Measurements from ENCODE around the gene RCC1.
A peak's percentile ranks its signal among the peaks of the same experiment; 100 is the strongest.

Gene RCC1

GRCh38 chr1:28499553-28499952 lies 6.3 kb upstream of the RCC1 start:
- H3K4me1 ChIP-seq (ENCODE audit: control insufficient read depth, low read depth, low read length): no peaks in the 10 kb centered on the region
- no peak overlapping the region for H3K27ac ChIP-seq (ENCODE audit: low read length)
- no peak overlapping the region for H3K4me3 ChIP-seq (ENCODE audit: low read length)
- peaks cover 25% of the 10 kb centered on the region for H3K36me3 ChIP-seq (ENCODE audit: control insufficient read depth, low read depth, low read length)
- no peaks in the 10 kb centered on the region for H3K27me3 ChIP-seq (ENCODE audit: control insufficient read depth, insufficient read depth, low read length)
- no peaks in the 10 kb centered on the region for H3K9me3 ChIP-seq (ENCODE audit: control insufficient read depth, low read depth, low read length)
- H3K9ac ChIP-seq (ENCODE audit: low read length): no peak overlapping the region

GRCh38 chr1:28501925-28502324 lies 3.9 kb upstream of the RCC1 start:
- Histone ChIP-seq H3K4me3 (ENCODE audit: low read length) (no peak overlapping the region), H3K4me1 (ENCODE audit: control insufficient read depth, low read depth, low read length) (no peaks in the 10 kb centered on the region), H3K27me3 (ENCODE audit: control insufficient read depth, insufficient read depth, low read length) (no peaks in the 10 kb centered on the region), H3K9ac (ENCODE audit: low read length) (no peak overlapping the region), H3K36me3 (ENCODE audit: control insufficient read depth, low read depth, low read length) (peaks cover 15% of the 10 kb centered on the region), H3K9me3 (ENCODE audit: control insufficient read depth, low read depth, low read length) (no peaks in the 10 kb centered on the region), H3K27ac (ENCODE audit: low read length) (no peak overlapping the region)

DNA sequence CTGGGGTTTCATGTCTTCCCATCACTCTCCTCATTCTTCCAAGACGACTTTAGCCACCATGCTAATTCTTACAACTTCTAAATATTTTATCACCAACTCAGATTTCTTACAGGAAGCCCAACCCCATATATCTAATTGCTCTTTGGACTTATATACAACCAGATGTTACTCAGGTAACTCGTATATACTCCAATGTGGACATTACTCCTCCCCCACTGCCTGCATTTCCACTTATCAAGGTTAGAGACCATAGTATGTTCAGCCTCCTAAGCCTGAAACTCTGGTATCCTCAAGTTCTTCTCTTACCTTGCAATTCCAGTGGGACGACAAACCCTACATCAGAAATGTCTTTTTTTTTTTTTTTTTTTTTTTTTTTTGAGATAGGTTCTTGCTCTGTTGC lies 2.7 kb upstream of the RCC1 start:
- no peak overlapping the region for H3K4me3 ChIP-seq (ENCODE audit: low read length)
- no peak overlapping the region for H3K9ac ChIP-seq (ENCODE audit: low read length)
- no peaks in the 10 kb centered on the region for H3K9me3 ChIP-seq (ENCODE audit: control insufficient read depth, low read depth, low read length)
- H3K27ac ChIP-seq (ENCODE audit: low read length): no peak overlapping the region
- peaks cover 3% of the 10 kb centered on the region for H3K4me1 ChIP-seq (ENCODE audit: control insufficient read depth, low read depth, low read length)
- peaks cover 25% of the 10 kb centered on the region for H3K36me3 ChIP-seq (ENCODE audit: control insufficient read depth, low read depth, low read length)
- H3K27me3 ChIP-seq (ENCODE audit: control insufficient read depth, insufficient read depth, low read length): no peaks in the 10 kb centered on the region

DNA sequence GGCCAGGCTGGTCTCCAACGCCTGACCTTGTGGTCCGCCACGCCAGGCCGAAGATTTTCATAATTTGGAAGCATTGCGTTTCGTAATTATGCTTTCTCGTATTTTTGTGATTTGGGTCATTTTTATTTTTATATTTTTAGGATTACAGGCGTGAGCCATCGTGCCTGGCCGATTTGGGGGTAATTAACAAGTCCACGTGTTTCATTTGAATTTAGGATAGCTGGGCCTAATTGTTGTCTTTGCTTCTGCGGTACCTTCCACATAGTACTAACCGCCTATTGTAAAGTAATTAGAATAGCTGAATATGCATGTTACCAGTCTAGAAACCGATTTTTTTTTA lies 1.0 kb downstream of the RCC1 start:
- Histone ChIP-seq H3K27me3 (ENCODE audit: control insufficient read depth, insufficient read depth, low read length) (no peaks in the 10 kb centered on the region), H3K4me1 (ENCODE audit: control insufficient read depth, low read depth, low read length) (peaks cover 19% of the 10 kb centered on the region), H3K4me3 (ENCODE audit: low read length) (peak overlapping the region; percentile 65), H3K36me3 (ENCODE audit: control insufficient read depth, low read depth, low read length) (peaks cover 52% of the 10 kb centered on the region), H3K27ac (ENCODE audit: low read length) (peak overlapping the region; percentile 46), H3K9ac (ENCODE audit: low read length) (peak overlapping the region; percentile 93), H3K9me3 (ENCODE audit: control insufficient read depth, low read depth, low read length) (no peaks in the 10 kb centered on the region)

DNA sequence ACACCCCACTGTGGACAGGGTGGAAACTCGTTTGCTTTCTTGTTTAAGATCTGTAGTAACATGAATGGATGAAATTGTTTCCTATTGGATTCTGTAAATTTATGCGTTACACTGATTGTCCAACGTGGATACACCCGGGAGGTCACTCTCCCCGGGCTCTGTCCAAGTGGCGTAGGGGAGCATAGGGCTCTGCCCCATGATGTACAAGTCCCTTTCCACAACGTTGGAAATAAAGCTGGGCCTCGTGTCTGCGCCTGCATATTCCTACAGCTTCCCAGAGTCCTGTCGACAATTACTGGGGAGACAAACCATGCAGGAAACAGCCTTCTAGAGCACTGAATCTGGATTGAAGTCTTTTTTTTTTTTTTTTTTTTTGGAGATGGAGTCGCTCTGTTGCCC lies 1.4 kb downstream of the RCC1 start:
- no peaks in the 10 kb centered on the region for H3K27me3 ChIP-seq (ENCODE audit: control insufficient read depth, insufficient read depth, low read length)
- peaks cover 55% of the 10 kb centered on the region for H3K36me3 ChIP-seq (ENCODE audit: control insufficient read depth, low read depth, low read length)
- peaks cover 19% of the 10 kb centered on the region for H3K4me1 ChIP-seq (ENCODE audit: control insufficient read depth, low read depth, low read length)
- peak overlapping the region; percentile 46 for H3K27ac ChIP-seq (ENCODE audit: low read length)
- H3K9me3 ChIP-seq (ENCODE audit: control insufficient read depth, low read depth, low read length): no peaks in the 10 kb centered on the region
- peak overlapping the region; percentile 65 for H3K4me3 ChIP-seq (ENCODE audit: low read length)
- H3K9ac ChIP-seq (ENCODE audit: low read length): peak overlapping the region; percentile 93

DNA sequence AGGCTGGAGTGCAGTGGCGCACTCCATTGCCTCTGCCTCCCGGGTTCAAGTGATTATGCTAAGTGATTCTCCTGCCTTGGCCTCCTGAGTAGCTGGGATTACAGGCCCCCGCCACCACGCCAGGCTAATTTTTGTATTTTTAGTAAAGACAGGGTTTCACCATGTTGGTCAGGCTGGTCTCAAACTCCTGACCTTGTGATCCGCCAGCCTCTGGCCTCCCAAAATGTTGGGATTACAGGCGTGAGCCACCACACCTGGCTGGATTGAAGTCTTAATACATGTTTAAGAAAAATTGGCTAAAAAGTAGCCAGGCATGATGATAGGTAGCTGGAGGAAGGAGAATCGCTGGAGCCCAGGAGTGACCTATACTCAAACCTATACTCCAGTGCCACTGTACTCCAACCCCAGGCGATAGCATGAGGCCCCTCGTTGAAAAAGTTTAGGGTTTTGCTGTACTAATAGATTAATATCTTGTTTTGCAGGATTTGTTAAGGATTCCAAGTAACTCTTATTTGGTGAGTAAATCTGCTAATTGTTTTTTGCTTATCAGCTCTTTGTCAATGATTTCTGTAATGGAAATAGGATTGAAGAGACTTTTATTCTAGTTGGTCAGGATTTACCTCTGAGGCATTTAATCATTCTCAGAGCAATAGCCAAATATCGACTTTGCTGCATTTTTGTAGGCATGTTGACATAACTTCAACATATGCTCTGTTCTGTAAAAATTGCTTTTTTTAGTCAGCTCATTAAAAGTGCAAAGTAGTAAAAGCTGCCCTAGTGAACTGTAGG lies 2.0 kb downstream of the RCC1 start:
- H3K27me3 ChIP-seq (ENCODE audit: control insufficient read depth, insufficient read depth, low read length): no peaks in the 10 kb centered on the region
- H3K4me1 ChIP-seq (ENCODE audit: control insufficient read depth, low read depth, low read length): peaks cover 19% of the 10 kb centered on the region
- peak overlapping the region; percentile 93 for H3K9ac ChIP-seq (ENCODE audit: low read length)
- peaks cover 60% of the 10 kb centered on the region for H3K36me3 ChIP-seq (ENCODE audit: control insufficient read depth, low read depth, low read length)
- no peaks in the 10 kb centered on the region for H3K9me3 ChIP-seq (ENCODE audit: control insufficient read depth, low read depth, low read length)
- peak overlapping the region; percentile 65 for H3K4me3 ChIP-seq (ENCODE audit: low read length)
- peak overlapping the region; percentile 89 for H3K27ac ChIP-seq (ENCODE audit: low read length)

GRCh38 chr1:28508435-28508754 lies 2.6 kb downstream of the RCC1 start:
- H3K9ac ChIP-seq (ENCODE audit: low read length): peak overlapping the region; percentile 93
- H3K36me3 ChIP-seq (ENCODE audit: control insufficient read depth, low read depth, low read length): peaks cover 60% of the 10 kb centered on the region
- peak overlapping the region; percentile 65 for H3K4me3 ChIP-seq (ENCODE audit: low read length)
- peaks cover 19% of the 10 kb centered on the region for H3K4me1 ChIP-seq (ENCODE audit: control insufficient read depth, low read depth, low read length)
- no peaks in the 10 kb centered on the region for H3K27me3 ChIP-seq (ENCODE audit: control insufficient read depth, insufficient read depth, low read length)
- H3K27ac ChIP-seq (ENCODE audit: low read length): peak overlapping the region; percentile 89
- H3K9me3 ChIP-seq (ENCODE audit: control insufficient read depth, low read depth, low read length): no peaks in the 10 kb centered on the region

GRCh38 chr1:28509705-28510272 lies 3.9 kb downstream of the RCC1 start:
- no peaks in the 10 kb centered on the region for H3K9me3 ChIP-seq (ENCODE audit: control insufficient read depth, low read depth, low read length)
- no peaks in the 10 kb centered on the region for H3K27me3 ChIP-seq (ENCODE audit: control insufficient read depth, insufficient read depth, low read length)
- H3K36me3 ChIP-seq (ENCODE audit: control insufficient read depth, low read depth, low read length): peaks cover 60% of the 10 kb centered on the region
- H3K4me1 ChIP-seq (ENCODE audit: control insufficient read depth, low read depth, low read length): peaks cover 19% of the 10 kb centered on the region
- H3K9ac ChIP-seq (ENCODE audit: low read length): peak overlapping the region; percentile 93
- peak overlapping the region; percentile 65 for H3K4me3 ChIP-seq (ENCODE audit: low read length)
- H3K27ac ChIP-seq (ENCODE audit: low read length): peak overlapping the region; percentile 89

DNA sequence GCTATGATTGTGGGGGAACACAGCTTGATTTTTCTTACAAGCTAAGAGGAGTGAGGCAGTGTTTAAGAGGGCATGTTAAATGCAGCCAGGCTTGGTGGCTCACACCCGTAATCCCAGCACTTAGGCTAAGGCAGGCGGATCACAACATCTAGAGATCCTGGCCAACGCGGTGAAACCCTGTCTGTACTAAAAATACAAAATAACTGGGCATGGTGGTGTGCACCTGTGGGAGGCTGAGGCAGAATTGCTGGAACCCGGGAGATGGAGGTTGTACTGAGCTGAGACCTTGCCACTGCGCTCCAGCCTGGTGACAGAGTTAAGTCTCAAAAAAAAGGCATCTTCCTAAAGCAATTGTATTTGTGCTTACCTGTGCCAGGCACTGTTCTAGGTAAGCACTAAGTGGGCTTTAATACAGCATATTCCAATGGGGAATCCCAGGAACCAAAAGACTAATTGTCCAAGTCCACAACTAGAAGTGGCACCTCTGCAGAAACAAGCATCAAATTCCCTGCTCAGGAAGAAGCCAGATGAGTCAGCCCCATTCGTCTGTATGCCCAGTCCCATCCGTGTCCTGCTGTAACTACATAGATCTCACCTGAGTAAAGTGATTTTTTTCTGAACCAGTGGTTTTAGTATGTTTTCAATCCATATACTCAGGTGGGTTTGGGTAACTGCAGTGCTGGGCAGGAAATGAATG lies 4.6 kb downstream of the RCC1 start:
- peaks cover 19% of the 10 kb centered on the region for H3K4me1 ChIP-seq (ENCODE audit: control insufficient read depth, low read depth, low read length)
- peak overlapping the region; percentile 65 for H3K4me3 ChIP-seq (ENCODE audit: low read length)
- H3K36me3 ChIP-seq (ENCODE audit: control insufficient read depth, low read depth, low read length): peaks cover 60% of the 10 kb centered on the region
- no peaks in the 10 kb centered on the region for H3K27me3 ChIP-seq (ENCODE audit: control insufficient read depth, insufficient read depth, low read length)
- H3K27ac ChIP-seq (ENCODE audit: low read length): peak overlapping the region; percentile 89
- no peaks in the 10 kb centered on the region for H3K9me3 ChIP-seq (ENCODE audit: control insufficient read depth, low read depth, low read length)
- peak overlapping the region; percentile 93 for H3K9ac ChIP-seq (ENCODE audit: low read length)

GRCh38 chr1:28510970-28511440 lies 5.2 kb downstream of the RCC1 start:
- peaks cover 60% of the 10 kb centered on the region for H3K36me3 ChIP-seq (ENCODE audit: control insufficient read depth, low read depth, low read length)
- no peak overlapping the region for H3K4me3 ChIP-seq (ENCODE audit: low read length)
- H3K9me3 ChIP-seq (ENCODE audit: control insufficient read depth, low read depth, low read length): no peaks in the 10 kb centered on the region
- peak overlapping the region; percentile 93 for H3K9ac ChIP-seq (ENCODE audit: low read length)
- peaks cover 19% of the 10 kb centered on the region for H3K4me1 ChIP-seq (ENCODE audit: control insufficient read depth, low read depth, low read length)
- H3K27me3 ChIP-seq (ENCODE audit: control insufficient read depth, insufficient read depth, low read length): no peaks in the 10 kb centered on the region
- peak overlapping the region; percentile 89 for H3K27ac ChIP-seq (ENCODE audit: low read length)

DNA sequence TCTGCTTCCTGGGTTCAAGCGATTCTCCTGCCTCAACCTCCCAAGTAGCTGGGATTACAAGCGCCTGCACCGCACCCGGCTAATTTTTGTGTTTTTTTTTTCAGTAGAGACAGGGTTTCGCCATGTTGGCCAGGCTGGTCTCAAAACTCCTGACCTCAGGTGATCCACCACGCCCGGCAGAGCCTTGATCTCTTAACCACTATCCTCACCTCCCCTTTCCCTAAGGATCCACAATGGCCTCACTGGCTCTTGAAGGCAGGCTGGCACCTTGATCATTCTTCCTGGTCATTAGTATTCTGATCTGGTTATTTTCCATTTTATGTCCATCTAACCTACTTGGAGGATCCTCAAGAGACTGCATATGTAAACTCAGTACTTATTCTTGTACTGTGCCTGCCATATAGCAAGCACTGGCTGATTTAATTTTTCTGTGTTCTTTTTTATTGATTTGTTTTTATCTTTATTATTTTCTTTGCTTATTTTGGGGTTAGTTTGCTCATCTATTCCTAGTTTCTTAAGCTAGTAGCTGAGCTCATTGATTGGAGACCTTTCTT lies 6.3 kb downstream of the RCC1 start:
- Histone ChIP-seq H3K36me3 (ENCODE audit: control insufficient read depth, low read depth, low read length) (peaks cover 49% of the 10 kb centered on the region), H3K9ac (ENCODE audit: low read length) (peak overlapping the region; percentile 9), H3K4me1 (ENCODE audit: control insufficient read depth, low read depth, low read length) (peaks cover 19% of the 10 kb centered on the region), H3K27ac (ENCODE audit: low read length) (peak overlapping the region; percentile 59), H3K4me3 (ENCODE audit: low read length) (no peak overlapping the region), H3K27me3 (ENCODE audit: control insufficient read depth, insufficient read depth, low read length) (no peaks in the 10 kb centered on the region), H3K9me3 (ENCODE audit: control insufficient read depth, low read depth, low read length) (no peaks in the 10 kb centered on the region)

All from iPS-18a (cell line).